Loucy (cell line): ENCODE results near the gene N4BP2L2.

ENCODE experiments used
- EZH2phosphoT487 ChIP-seq: fragments of 200-600 bp; IDR thresholded peaks from 2 replicates; pipeline ENCODE4 v1.6.1; 2018; ENCODE audit warnings: antibody characterized with exemption, mild to moderate bottlenecking, moderate library complexity, borderline replicate concordance
- TF ChIP-seq, protein P1 (sequence below): fragments of 200-600 bp; sonication (generic); conservative IDR thresholded peaks from 2 replicates; pipeline ENCODE4 v1.5.1; 2014; ENCODE audit warnings: mild to moderate bottlenecking, antibody characterized with exemption, low read length

DNA sequence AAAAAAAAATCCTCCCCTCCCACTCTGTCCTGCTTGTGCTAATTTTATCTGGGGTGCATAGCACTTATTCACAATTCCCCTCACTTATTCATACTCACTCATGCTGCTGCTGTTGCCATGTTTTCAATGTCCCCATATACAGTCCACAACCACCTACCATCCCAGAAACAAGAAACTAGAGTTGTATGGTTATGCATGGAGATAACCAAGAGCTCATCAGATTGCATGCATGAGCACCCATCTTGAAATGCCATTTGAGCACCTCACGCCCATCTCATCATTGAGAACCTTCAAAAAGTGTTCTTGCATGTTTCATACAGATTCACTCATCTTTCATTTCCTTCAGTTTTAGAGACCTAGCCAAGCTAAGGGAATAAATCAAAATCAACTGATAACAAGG, 15.1 kb upstream of the N4BP2L2 start:
- TF ChIP-seq EZH2phosphoT487: no peak
- TF ChIP-seq, protein P1, sequence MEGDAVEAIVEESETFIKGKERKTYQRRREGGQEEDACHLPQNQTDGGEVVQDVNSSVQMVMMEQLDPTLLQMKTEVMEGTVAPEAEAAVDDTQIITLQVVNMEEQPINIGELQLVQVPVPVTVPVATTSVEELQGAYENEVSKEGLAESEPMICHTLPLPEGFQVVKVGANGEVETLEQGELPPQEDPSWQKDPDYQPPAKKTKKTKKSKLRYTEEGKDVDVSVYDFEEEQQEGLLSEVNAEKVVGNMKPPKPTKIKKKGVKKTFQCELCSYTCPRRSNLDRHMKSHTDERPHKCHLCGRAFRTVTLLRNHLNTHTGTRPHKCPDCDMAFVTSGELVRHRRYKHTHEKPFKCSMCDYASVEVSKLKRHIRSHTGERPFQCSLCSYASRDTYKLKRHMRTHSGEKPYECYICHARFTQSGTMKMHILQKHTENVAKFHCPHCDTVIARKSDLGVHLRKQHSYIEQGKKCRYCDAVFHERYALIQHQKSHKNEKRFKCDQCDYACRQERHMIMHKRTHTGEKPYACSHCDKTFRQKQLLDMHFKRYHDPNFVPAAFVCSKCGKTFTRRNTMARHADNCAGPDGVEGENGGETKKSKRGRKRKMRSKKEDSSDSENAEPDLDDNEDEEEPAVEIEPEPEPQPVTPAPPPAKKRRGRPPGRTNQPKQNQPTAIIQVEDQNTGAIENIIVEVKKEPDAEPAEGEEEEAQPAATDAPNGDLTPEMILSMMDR: no peak
